Lung (tissue), 12 donors: ENCODE measurements around the gene TADA1. TPM values are rescaled to one million over a fixed set of nuclear protein-coding genes. Genes with fewer than 3 reads are reported as not detected.
A peak's percentile ranks its signal among the peaks of the same experiment; 100 is the strongest.

ENCODE experiments used
- ATAC-seq: fragments of 200-7000 bp; cut with Tn5 transposase; one replicate; pipeline ENCODE4 v1.9.1; 2020; ENCODE audit warnings: moderate number of reproducible peaks; ENCODE audit not compliant: insufficient read depth, low FRiP score
- DNase-seq, 3 donors: peaks; one replicate each; pipeline ENCODE4 v3.0.0-alpha.2; 2013 to 2017
- H3K27ac ChIP-seq, 2 donors: one replicate each; pipeline ENCODE4 v1.5.1; 2013; ENCODE audit warnings: mild to moderate bottlenecking in 2 of 2, moderate library complexity in 2 of 2, control low read depth in 1 of 2, inconsistent platforms in 1 of 2, low read depth in 1 of 2, low read length in 1 of 2
- H3K27me3 ChIP-seq, 3 donors: one replicate each; pipeline ENCODE4 v1.5.1; 2013; ENCODE audit warnings: low read length in 2 of 3; ENCODE audit not compliant: control insufficient read depth in 3 of 3, insufficient read depth in 3 of 3
- H3K36me3 ChIP-seq, 4 donors: one replicate each; pipeline ENCODE4 v1.5.1; 2013; ENCODE audit warnings: low read length in 4 of 4, mild to moderate bottlenecking in 1 of 4, moderate library complexity in 1 of 4; ENCODE audit not compliant: control insufficient read depth in 4 of 4, insufficient read depth in 4 of 4
- H3K4me1 ChIP-seq, 5 donors: one replicate each; pipeline ENCODE4 v1.5.1; 2013; ENCODE audit warnings: low read length in 5 of 5, mild to moderate bottlenecking in 2 of 5, moderate library complexity in 1 of 5; ENCODE audit not compliant: control insufficient read depth in 5 of 5, insufficient read depth in 5 of 5
- H3K4me3 ChIP-seq: one replicate; pipeline ENCODE4 v1.5.1; 2013; ENCODE audit warnings: mild to moderate bottlenecking, control low read depth, moderate library complexity
- H3K9ac ChIP-seq, 2 donors: one replicate each; pipeline ENCODE4 v1.5.1; 2013; ENCODE audit warnings: low read length in 2 of 2, control low read depth in 1 of 2; ENCODE audit not compliant: insufficient read depth in 1 of 2
- H3K9me3 ChIP-seq, 4 donors: one replicate each; pipeline ENCODE4 v1.5.1; 2013; ENCODE audit warnings: low read length in 3 of 4, mild to moderate bottlenecking in 1 of 4, moderate library complexity in 1 of 4; ENCODE audit not compliant: control insufficient read depth in 4 of 4, insufficient read depth in 3 of 4
- WGBS, 2 donors: extraction: QIAGEN DNeasy Blood & Tissue Kit; methylation state at CpG; one replicate each; pipeline ENCODE4 v1.1.7; 2013; 5-methylcytosine and 5-hydroxymethylcytosine counted together
- polyA plus RNA-seq, 2 donors: library from polyadenylated mRNA; stranded (reverse); fragments of 200-250 nt; gene quantifications; one replicate each; pipeline ENCODE4 v1.2.1, GENCODE V29; 2013
- total RNA-seq, 2 donors: library from RNA; depleted of rRNA in 1 of 2; stranded (reverse); fragments of >200 nt in 1 of 2; gene quantifications; one replicate each; pipeline ENCODE4 v1.2.1, GENCODE V29; 2014 to 2021
- TF ChIP-seq, protein P1 (sequence below): IDR thresholded peaks from 2 replicates; pipeline ENCODE4 v1.5.1; 2012; ENCODE audit warnings: mild to moderate bottlenecking; ENCODE audit errors: control extremely low read depth, extremely low read depth
- donor health status: control.
- donor health status: control.
- donor health status: Bipolar disorder and iron deficiency.
- donor health status: healthy.
- donor health status: DM: yes; HTN: yes; CAD: no.

Gene TADA1
- total and polyA plus RNA-seq, 4 donors, result 6.5 to 14.4 (median 7.6) TPM

GRCh38 chr1:166868639-166869038 is 7.4 kb downstream of the TADA1 start:
- Histone ChIP-seq H3K4me1 (peaks cover 0 to 4% (median 0%) of the 10 kb centered on the region in 5 donors), H3K9me3 (no peaks in the 10 kb centered on the region), H3K9ac (no peak overlapping the region), H3K36me3 (peaks cover 10 to 23% (median 12%) of the 10 kb centered on the region in 4 donors), H3K27me3 (no peaks in the 10 kb centered on the region), H3K4me3 (no peak overlapping the region), H3K27ac (no peak overlapping the region)
- 65 to 81% methylated on average over 7 of the region's 7 CpGs for WGBS, 2 donors
- DNase-seq, result no peak
- TF ChIP-seq, protein P1, sequence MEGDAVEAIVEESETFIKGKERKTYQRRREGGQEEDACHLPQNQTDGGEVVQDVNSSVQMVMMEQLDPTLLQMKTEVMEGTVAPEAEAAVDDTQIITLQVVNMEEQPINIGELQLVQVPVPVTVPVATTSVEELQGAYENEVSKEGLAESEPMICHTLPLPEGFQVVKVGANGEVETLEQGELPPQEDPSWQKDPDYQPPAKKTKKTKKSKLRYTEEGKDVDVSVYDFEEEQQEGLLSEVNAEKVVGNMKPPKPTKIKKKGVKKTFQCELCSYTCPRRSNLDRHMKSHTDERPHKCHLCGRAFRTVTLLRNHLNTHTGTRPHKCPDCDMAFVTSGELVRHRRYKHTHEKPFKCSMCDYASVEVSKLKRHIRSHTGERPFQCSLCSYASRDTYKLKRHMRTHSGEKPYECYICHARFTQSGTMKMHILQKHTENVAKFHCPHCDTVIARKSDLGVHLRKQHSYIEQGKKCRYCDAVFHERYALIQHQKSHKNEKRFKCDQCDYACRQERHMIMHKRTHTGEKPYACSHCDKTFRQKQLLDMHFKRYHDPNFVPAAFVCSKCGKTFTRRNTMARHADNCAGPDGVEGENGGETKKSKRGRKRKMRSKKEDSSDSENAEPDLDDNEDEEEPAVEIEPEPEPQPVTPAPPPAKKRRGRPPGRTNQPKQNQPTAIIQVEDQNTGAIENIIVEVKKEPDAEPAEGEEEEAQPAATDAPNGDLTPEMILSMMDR, result no peak
- no peak for ATAC-seq

DNA sequence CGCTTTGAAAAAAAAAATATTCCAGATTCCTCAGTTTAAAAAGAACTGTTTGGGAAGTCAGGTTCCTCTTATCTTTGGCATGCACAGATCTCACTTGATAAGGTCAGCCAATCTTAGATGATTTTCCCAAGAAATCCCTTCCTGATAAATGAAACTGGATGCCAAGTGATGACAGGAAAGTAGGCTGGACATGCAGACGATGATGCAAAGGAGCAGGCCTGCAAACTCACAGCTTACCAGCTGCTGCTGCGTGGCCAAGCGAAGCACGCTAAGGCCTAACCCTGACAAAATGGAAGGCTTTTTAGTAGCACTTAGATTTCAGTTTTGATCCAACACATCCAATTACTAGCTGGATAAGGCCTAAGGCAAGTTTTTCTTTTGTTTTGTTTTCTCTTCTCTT is 10.1 kb downstream of the TADA1 start:
- no peak overlapping the region for H3K4me3 ChIP-seq
- TF ChIP-seq, protein P1, result no peak
- H3K27me3 ChIP-seq, result no peaks in the 10 kb centered on the region
- no peak overlapping the region for H3K9ac ChIP-seq
- 78 to 93% methylated on average over 5 of the region's 5 CpGs for WGBS, 2 donors
- H3K36me3 ChIP-seq, result peaks cover 13 to 32% (median 13%) of the 10 kb centered on the region in 4 donors
- DNase-seq (peak in 2 of 3 donors; percentile 39 to 55), ATAC-seq (no peak)
- H3K9me3 ChIP-seq, result no peaks in the 10 kb centered on the region
- no peak overlapping the region for H3K27ac ChIP-seq
- no peaks in the 10 kb centered on the region for H3K4me1 ChIP-seq

DNA sequence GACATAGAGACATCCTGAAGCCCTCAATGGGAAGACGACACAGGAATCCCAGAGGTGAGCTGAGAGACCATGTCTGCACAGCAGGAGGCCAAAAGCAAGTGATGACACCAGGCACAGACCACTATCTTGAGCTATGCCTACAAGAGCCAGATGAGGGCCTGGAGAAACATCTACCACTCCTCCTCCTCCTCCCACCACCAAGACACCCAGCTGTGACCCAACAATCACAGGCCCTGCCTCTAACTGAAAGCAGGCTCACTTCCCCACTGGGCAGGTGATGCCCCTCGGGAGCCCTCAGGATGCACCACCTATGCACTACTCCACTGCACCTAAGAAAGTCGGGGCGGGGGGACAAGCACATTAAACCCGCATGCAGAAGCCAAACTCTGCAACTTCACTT is 16.5 kb downstream of the TADA1 start:
- ATAC-seq (no peak), DNase-seq (no peak)
- TF ChIP-seq, protein P1, result no peak
- Histone ChIP-seq H3K4me1 (peaks cover 0 to 7% (median 0%) of the 10 kb centered on the region in 5 donors), H3K9ac (no peak overlapping the region), H3K36me3 (peaks cover 21 to 30% (median 25%) of the 10 kb centered on the region in 4 donors), H3K9me3 (no peaks in the 10 kb centered on the region), H3K4me3 (no peak overlapping the region), H3K27me3 (no peaks in the 10 kb centered on the region), H3K27ac (no peak overlapping the region)
- WGBS, 2 donors, result 81 to 86% methylated on average over 5 of the region's 5 CpGs
